Lower leg skin (tissue), 3 donors: Measurements from ENCODE around the gene SNX25.

Experiments used
- POLR2A ChIP-seq, 2 donors: fragments of 450-650 bp; IDR thresholded peaks; one replicate each; pipeline ENCODE4 v1.6.1; 2016 to 2017; ENCODE audit warnings: antibody characterized with exemption in 2 of 2, mild to moderate bottlenecking in 1 of 2, moderate library complexity in 1 of 2
- TF ChIP-seq, protein P1 (sequence below), 3 donors: fragments of 450-650 bp; IDR thresholded peaks; one replicate each; pipeline ENCODE4 v1.5.1; 2016; ENCODE audit warnings: antibody characterized with exemption in 3 of 3, mild to moderate bottlenecking in 3 of 3, moderate library complexity in 2 of 3

DNA sequence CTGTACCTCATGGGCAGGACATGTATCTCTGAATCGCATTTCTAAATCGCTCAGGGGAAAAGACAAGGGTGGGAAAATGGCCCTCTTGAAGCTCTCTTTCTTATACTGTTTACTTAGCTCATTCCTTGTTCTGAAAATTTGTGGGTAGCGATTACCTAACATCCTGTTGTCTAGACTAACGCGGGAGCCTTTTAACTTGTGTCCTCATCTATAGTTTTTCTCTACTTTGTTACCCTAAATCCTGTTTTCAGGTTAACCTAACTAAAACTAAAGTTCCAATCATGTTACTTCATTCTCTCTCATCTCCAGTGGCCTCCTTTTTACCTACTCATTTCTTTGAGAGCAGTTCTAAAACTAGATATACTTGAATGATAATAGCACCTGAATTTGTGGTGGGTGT lies 45.0 kb downstream of the SNX25 start:
- TF ChIP-seq, protein P1, sequence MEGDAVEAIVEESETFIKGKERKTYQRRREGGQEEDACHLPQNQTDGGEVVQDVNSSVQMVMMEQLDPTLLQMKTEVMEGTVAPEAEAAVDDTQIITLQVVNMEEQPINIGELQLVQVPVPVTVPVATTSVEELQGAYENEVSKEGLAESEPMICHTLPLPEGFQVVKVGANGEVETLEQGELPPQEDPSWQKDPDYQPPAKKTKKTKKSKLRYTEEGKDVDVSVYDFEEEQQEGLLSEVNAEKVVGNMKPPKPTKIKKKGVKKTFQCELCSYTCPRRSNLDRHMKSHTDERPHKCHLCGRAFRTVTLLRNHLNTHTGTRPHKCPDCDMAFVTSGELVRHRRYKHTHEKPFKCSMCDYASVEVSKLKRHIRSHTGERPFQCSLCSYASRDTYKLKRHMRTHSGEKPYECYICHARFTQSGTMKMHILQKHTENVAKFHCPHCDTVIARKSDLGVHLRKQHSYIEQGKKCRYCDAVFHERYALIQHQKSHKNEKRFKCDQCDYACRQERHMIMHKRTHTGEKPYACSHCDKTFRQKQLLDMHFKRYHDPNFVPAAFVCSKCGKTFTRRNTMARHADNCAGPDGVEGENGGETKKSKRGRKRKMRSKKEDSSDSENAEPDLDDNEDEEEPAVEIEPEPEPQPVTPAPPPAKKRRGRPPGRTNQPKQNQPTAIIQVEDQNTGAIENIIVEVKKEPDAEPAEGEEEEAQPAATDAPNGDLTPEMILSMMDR (IDR thresholded peaks at IDR 0.05): no peak
- TF ChIP-seq POLR2A (IDR thresholded peaks at IDR 0.05): no peak
